ENCODE measurements around the gene LPP. TPM values are rescaled to one million over a fixed set of nuclear protein-coding genes. Genes with fewer than 3 reads are reported as not detected.

LPP gene
- polyA plus RNA-seq, 3 donors = 14.1 to 23.2 (median 15.3) TPM

GRCh38 chr3:188775412-188775811 lies 621.5 kb downstream of the LPP start:
- intact Hi-C loops (cut with micrococcal nuclease) = no loop called here
- no peak overlapping the region for H3K4me3 ChIP-seq (replicated peaks in 1 of 3; ENCODE audit: low read depth in 2 of 3, low read length in 3 of 3)
- TF ChIP-seq, protein P1, sequence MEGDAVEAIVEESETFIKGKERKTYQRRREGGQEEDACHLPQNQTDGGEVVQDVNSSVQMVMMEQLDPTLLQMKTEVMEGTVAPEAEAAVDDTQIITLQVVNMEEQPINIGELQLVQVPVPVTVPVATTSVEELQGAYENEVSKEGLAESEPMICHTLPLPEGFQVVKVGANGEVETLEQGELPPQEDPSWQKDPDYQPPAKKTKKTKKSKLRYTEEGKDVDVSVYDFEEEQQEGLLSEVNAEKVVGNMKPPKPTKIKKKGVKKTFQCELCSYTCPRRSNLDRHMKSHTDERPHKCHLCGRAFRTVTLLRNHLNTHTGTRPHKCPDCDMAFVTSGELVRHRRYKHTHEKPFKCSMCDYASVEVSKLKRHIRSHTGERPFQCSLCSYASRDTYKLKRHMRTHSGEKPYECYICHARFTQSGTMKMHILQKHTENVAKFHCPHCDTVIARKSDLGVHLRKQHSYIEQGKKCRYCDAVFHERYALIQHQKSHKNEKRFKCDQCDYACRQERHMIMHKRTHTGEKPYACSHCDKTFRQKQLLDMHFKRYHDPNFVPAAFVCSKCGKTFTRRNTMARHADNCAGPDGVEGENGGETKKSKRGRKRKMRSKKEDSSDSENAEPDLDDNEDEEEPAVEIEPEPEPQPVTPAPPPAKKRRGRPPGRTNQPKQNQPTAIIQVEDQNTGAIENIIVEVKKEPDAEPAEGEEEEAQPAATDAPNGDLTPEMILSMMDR (IDR thresholded peaks at IDR 0.05) = no peak

DNA sequence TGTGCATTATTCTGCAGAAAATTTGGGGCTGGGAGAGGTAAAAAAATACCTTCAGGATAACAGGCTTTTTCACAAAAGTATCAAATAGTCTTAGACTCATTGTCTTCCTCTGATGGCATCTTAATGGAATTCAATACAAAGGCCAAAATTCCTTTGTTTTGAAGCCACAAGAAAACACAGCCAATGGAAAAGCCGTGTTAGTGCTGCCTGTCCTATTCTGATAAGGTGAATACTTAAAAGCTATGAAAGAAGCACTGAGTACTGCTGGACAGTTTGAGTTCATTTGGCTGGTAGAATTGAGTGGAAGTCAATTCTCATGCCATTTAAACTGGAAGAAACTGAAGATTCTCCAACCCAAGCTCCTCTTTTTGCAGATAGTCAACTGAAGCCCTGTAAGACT lies 622.5 kb downstream of the LPP start:
- H3K36me3 ChIP-seq (replicated peaks in 1 of 2; ENCODE audit: control insufficient read depth in 1 of 2, insufficient read depth in 2 of 2, low read length in 2 of 2) = no peaks in the 10 kb centered on the region
- no peak for DNase-seq
- Mint-ChIP-seq H3K9me3 (peaks cover 0 to 5% (median 2%) of the 10 kb centered on the region in 7 donors), H3K27me3 (ENCODE audit: low read depth in 3 of 3) (no peaks in the 10 kb centered on the region), H3K36me3 (peaks cover 0 to 10% of the 10 kb centered on the region in 2 donors), H3K4me1 (peaks cover 18% of the 10 kb centered on the region), H3K4me3 (no peak overlapping the region), H3K27ac (no peak overlapping the region)
- H3K9me3 ChIP-seq (replicated peaks in 1 of 2; ENCODE audit: control insufficient read depth in 1 of 2, insufficient read depth in 1 of 2, low read length in 2 of 2) = no peaks in the 10 kb centered on the region
- H3K4me1 ChIP-seq (ENCODE audit: control insufficient read depth in 1 of 2, insufficient read depth in 2 of 2, low read length in 2 of 2) = peaks cover 18 to 24% of the 10 kb centered on the region in 2 donors
- no peak overlapping the region for H3K9ac ChIP-seq (ENCODE audit: insufficient read depth, low read length, poor library complexity, severe bottlenecking)
- WGBS (ENCODE audit: insufficient coverage) = 100% methylated on average over 1 of the region's 1 CpG
- no peak overlapping the region for H3K4me2 ChIP-seq (replicated peaks; ENCODE audit: extremely low read depth, low read length, poor library complexity, severe bottlenecking)
- H3K79me2 ChIP-seq (ENCODE audit: insufficient read depth, low read length) = no peaks in the 10 kb centered on the region
- H3K27ac ChIP-seq (ENCODE audit: low read depth in 1 of 2, low read length in 2 of 2) = no peak overlapping the region
- H3K27me3 ChIP-seq (ENCODE audit: control insufficient read depth in 2 of 2, insufficient read depth in 2 of 2, low read length in 2 of 2) = no peaks in the 10 kb centered on the region
- no peak overlapping the region for H3K4me3 ChIP-seq (replicated peaks in 1 of 3; ENCODE audit: low read depth in 2 of 3, low read length in 3 of 3)
- H4K20me1 ChIP-seq (ENCODE audit: insufficient read depth, low read length) = no peaks in the 10 kb centered on the region
- no peak overlapping the region for H2AFZ ChIP-seq (ENCODE audit: insufficient read depth, low read depth, low read length, poor library complexity, severe bottlenecking)
- intact Hi-C loops (cut with micrococcal nuclease) = no loop called here
- TF ChIP-seq, protein P1 (IDR thresholded peaks at IDR 0.05) = no peak

More at GRCh38 chr3:188775412-188775811, 621.5 kb downstream of the LPP start:
- no peaks in the 10 kb centered on the region for H3K36me3 ChIP-seq (replicated peaks in 1 of 2; ENCODE audit: control insufficient read depth in 1 of 2, insufficient read depth in 2 of 2, low read length in 2 of 2)
- H3K36me3 Mint-ChIP-seq = peaks cover 2 to 10% of the 10 kb centered on the region in 2 donors
- peaks cover 8% of the 10 kb centered on the region for H3K4me1 Mint-ChIP-seq
- no peak overlapping the region for H3K4me3 Mint-ChIP-seq
- 100% methylated on average over 1 of the region's 3 CpGs for WGBS (ENCODE audit: insufficient coverage)
- peaks cover 9 to 13% of the 10 kb centered on the region in 2 donors for H3K4me1 ChIP-seq (ENCODE audit: control insufficient read depth in 1 of 2, insufficient read depth in 2 of 2, low read length in 2 of 2)
- H3K9ac ChIP-seq (ENCODE audit: insufficient read depth, low read length, poor library complexity, severe bottlenecking) = no peak overlapping the region
- DNase-seq = no peak
- H2AFZ ChIP-seq (ENCODE audit: insufficient read depth, low read depth, low read length, poor library complexity, severe bottlenecking) = no peak overlapping the region
- no peak overlapping the region for H3K27ac ChIP-seq (ENCODE audit: low read depth in 1 of 2, low read length in 2 of 2)
- no peaks in the 10 kb centered on the region for H4K20me1 ChIP-seq (ENCODE audit: insufficient read depth, low read length)
- H3K79me2 ChIP-seq (ENCODE audit: insufficient read depth, low read length) = no peaks in the 10 kb centered on the region
- H3K27me3 Mint-ChIP-seq (ENCODE audit: low read depth in 3 of 3) = no peaks in the 10 kb centered on the region
- H3K9me3 Mint-ChIP-seq = peaks cover 0 to 4% (median 0%) of the 10 kb centered on the region in 7 donors
- no peak overlapping the region for H3K27ac Mint-ChIP-seq
- no peaks in the 10 kb centered on the region for H3K27me3 ChIP-seq (ENCODE audit: control insufficient read depth in 2 of 2, insufficient read depth in 2 of 2, low read length in 2 of 2)
- H3K9me3 ChIP-seq (replicated peaks in 1 of 2; ENCODE audit: control insufficient read depth in 1 of 2, insufficient read depth in 1 of 2, low read length in 2 of 2) = no peaks in the 10 kb centered on the region
- no peak overlapping the region for H3K4me2 ChIP-seq (replicated peaks; ENCODE audit: extremely low read depth, low read length, poor library complexity, severe bottlenecking)

Measured in CD14-positive monocyte (primary cell).